Activated CD4-positive, alpha-beta T cell treated with anti-CD3 and anti-CD28 coated beads for 24 hours (primary cell): ENCODE results near the gene P3H4.
"Not testable (repeated sequence)": the region's sequence is repeated elsewhere in the genome, so short reads cannot be mapped to it uniquely, and the experiment has no call there.

Experiments
- DNase-seq, 2 donors: peaks; one replicate each; pipeline ENCODE4 v3.0.0-alpha.2; 2020; ENCODE audit warnings: low read depth in 2 of 2

Gene P3H4

DNA sequence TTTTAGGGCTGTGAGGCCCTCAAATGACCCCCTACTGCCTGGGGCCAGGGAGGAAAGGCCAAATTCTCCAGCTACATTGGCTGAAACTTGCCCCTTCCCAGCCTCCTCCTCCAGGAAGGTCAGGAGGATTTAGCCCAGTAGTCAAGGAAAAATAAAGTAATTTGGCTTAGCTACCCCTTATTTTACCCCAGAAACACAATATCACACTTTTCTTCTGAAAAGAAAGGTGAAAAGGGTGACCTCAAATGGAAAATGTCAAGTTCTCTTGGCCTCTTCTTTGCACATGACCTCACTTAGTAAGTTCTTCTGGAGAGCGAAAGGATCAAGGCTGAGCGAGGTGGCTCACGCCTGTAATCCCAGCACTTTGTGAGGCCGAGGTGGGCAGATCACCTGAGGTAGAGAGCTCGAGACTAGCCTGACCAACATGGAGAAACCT is 17.2 kb downstream of the P3H4 start:
- no peak for DNase-seq

DNA sequence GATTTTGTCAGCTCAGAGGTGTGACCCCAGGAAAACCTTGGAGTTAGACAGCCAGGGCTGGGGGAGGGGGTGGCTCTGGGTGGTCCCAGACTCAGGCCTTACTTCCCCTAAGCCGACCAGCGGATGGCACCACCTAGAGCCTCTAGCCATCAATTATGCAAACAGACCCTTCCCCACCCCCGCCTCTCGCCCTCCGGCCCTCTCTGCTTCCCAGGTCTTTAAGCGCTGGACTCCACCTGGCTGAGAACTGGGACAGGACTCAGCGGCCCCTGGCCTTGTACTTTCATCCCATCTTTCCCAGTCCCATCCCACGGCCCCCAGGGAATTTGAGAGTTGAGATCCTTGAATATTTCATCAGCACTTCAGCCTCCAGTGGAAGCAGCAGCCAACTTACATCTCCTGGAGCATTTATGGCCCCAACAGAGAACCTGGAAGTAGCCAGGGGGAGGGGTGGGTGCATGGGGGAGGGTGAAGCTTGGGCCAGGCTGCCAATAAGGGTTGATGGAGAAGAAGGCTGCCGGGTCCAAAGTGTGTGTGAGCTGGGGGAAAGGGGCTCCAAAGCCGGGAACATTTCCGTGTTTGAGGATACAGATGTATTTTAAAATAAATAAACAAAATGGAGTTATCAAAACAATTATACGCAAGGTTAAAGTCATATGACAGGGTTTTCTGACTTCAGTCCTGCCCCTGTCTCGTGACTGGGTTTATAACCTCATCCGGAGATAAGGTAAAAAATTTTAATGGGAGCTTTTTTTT is 17.8 kb downstream of the P3H4 start:
- DNase-seq = no peak

- no peak for DNase-seq
Measured at GRCh38 chr17:41792845-41793783, 18.6 kb downstream of the P3H4 start.

GRCh38 chr17:41787021-41787418 is 24.7 kb downstream of the P3H4 start:
- no peak for DNase-seq

DNA sequence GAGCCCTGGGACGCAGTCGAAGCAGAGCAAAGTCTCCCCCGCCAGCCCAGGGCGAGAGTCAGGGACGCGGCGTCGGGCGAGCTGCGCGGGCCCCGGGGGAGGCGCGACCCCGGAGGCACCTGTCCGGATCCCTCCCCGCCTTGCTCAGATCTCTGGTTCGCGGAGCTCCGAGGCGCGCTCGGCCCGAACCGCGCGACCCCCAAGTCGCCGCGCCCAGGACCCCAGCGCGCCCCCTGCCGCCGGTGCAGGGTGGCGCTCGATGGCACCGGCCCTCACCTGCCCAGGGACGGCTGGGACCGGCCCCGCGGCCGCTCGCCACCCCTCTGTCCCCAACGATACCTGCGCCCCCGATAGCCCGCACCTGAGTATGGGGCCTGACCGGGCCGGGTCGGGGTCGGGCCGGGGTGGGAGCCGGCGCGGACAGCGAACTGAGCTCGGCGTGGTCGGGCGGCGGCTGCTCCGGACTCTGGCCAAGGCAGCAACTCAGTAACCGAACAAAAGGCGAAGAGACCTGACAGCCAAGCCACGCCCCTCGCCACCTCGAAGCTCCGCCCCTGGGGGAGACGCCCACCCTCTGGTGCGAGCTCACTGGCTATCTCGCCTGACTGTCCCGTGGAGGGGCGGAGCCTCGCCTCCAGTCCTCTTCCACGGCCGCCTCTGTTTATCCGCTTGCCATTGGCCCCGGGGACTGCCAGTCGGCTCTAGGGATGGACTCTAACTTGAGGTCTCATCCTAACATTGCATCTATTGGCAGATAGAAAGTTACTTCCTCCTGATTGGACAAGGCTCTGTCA is 25.3 kb downstream of the P3H4 start, which contains the start of gene JUP:
Gene JUP (minus strand): TSS at position 485 of the 794 bp plus-strand sequence. CDS start 14,857 bp downstream, outside the sequence.
- DNase-seq = peak; percentile 82 to 91

DNA sequence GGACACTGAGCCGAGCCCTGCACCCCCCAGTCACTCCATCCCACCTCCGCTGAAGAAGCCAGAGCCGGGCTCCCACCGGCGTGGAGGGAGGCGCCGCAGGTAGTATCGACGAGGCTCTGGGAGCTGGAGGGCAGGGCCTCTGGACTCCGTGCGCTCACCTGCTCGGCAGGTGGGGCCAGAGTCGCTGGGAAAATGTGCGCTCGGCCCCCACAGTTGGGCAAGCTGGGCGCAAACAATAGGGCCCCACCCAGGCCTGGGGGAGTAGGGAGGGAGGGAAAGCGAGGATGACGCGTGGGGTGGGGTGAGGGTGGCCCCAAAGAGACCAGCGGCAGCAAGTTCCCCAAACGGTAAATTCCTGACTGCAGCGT is 25.9 kb downstream of the P3H4 start:
- DNase-seq = no peak

GRCh38 chr17:41785091-41785858 is 26.5 kb downstream of the P3H4 start:
- DNase-seq = no peak

DNA sequence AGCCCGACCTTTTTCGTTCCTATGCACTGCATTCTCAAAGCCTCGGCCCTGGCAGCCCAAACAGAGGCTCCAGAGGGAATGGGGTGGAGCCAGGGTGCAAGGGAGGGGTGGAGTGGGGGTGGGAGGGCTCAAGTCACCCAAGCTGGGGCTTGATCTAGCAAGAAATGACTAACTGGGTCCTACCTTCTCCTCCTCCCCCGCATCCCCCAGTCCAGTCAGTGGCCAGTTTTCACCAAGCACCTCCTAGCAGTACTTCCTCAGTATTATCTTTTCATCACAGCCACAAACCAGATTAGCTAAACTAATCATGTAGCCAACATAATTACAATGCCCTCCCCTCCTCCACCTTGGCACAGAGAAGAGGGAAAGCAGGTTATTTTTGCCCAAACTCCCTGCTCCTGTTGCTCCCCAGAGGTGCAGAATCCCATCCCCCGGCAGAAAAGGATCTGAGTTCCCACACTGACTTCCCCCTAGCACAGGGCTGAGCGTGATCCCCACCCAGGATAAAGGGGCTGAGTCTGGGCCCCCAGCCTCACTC is 27.5 kb downstream of the P3H4 start:
- no peak for DNase-seq

DNA sequence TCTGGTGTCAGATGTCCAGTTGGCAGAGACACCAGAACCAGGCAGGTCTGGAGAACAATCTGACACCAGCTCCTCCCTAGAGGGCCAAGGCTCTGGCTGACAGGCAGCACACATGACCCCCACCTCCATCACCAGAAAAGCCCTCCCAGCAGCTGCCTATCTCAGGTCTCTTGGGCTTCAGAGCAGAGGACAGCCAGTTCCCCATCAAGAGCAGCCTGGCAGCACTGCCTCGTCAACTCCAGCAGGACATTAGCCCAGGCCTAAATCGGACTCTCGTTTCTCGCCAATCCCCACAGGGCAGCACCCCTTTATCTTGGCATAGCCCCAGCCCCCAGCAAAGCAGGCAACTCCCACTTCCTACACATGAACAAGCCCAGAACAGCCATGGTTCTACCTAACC is 29.6 kb downstream of the P3H4 start:
- no peak for DNase-seq

GRCh38 chr17:41781404-41782110 is 30.2 kb downstream of the P3H4 start:
- DNase-seq = no peak

GRCh38 chr17:41779954-41780353 is 31.8 kb downstream of the P3H4 start:
- DNase-seq = no peak

DNA sequence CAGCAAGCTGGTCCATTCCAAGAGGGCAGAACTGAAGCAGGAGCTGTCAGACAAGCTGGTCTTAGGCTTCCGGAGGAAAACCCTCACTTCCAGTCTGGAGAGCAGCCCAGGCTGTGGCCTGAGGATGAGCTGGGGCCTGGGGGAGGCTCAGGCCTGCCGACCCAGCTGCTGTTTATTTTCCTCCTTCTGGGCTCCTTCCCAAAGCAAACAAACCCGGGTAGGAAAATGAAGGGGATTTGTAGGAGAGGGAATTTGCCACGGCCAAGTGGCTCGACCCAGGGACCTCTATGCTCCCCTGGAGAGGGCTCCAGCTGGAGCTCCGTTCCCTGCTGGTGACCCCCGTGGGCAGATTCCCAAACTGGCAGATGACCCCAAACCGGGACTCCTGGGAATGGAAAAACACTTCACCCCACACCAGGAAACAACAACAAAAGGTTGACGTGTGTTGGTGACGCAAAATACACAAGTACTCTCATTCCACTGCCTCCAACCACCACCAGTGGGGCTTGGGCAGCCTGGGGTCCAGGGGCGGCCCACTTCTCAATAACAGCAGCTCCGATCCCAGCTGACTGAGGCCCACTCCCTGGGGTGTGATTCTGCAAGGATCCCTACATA is 34.1 kb downstream of the P3H4 start:
- no peak for DNase-seq

DNA sequence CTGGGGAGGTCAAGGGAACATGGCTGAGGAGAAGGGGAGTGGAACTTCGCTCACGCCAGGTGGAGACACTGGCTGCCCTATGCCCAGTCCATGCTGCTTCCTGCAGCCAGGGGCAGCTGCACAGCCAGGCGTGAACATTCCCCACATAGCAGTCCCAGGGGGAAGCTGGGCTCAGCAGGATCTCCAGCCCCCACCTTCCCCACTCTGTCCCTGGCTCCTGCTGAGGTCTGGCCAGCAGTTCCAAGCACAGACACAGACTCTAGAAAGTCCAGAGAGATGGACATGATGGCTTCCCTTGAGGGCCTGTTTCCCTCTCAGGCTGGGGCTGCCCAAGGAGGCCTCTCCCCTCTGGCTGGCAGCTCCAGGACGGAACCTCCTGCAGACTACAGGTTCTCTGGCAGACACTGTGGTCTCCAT is 34.6 kb downstream of the P3H4 start:
- DNase-seq = no peak

DNA sequence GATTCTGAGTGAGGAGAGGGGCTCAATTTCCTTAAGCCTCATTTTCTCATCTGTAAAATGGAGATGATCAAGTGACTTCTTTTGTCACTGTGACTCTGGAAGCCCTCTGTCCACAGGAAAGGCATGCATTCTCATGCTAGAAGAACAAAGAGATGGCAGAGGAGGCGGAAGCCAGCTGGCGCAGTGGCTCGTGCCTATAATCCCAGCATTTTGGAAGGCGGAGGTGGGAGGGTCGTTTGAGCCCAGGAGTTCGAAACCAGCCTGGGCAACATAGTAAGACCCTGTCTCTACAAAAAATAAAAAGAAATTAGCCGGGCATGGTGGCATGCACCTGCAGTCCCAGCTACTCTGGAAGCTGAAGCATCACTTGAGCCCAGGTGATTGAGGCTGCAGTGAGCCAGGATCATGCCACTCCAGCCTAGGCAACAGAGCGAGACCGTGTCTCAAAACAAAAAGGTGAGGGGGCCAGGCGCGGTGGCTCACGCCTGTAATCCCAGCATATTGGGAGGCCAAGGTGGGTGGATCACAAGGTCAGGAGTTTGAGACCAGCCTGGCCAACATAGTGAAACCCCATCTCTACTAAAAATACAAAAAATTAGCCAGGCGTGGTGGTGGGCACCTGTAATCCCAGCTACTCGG is 35.4 kb downstream of the P3H4 start:
- DNase-seq = not testable (repeated sequence)

GRCh38 chr17:41775394-41776226 is 36.1 kb downstream of the P3H4 start:
- no peak for DNase-seq

GRCh38 chr17:41773731-41774193 is 38.0 kb downstream of the P3H4 start:
- no peak for DNase-seq

- no peak for DNase-seq
Measured at GRCh38 chr17:41773190-41773588, 38.6 kb downstream of the P3H4 start.

GRCh38 chr17:41772586-41773189 is 39.1 kb downstream of the P3H4 start:
- DNase-seq = no peak
